Vagina (tissue), 2 donors: Measurements from ENCODE around the gene NUDT2. TPM values are rescaled to one million over a fixed set of nuclear protein-coding genes. Genes with fewer than 3 reads are reported as not detected.

ENCODE experiments used
- DNase-seq, 2 donors: peaks; one replicate each; pipeline ENCODE4 v3.0.0-alpha.2; 2017; ENCODE audit errors: extremely low spot score in 2 of 2
- H3K27ac ChIP-seq: fragments of 200-600 bp; sonication (generic); one replicate; pipeline ENCODE4 v1.5.1; 2019
- H3K27me3 ChIP-seq: fragments of 200-600 bp; sonication (generic); one replicate; pipeline ENCODE4 v1.5.1; 2019
- H3K36me3 ChIP-seq, 2 donors: fragments of 200-600 bp; sonication (generic); one replicate each; pipeline ENCODE4 v1.5.1; 2017 to 2019
- H3K4me1 ChIP-seq: fragments of 200-600 bp; sonication (generic); one replicate; pipeline ENCODE4 v1.5.1; 2019
- H3K4me3 ChIP-seq, 2 donors: fragments of 200-600 bp; sonication (generic); 1 replicate in 1 of 2; 2 replicates in 1 of 2; pipeline ENCODE4 v1.5.1; 2016 to 2019
- H3K9me3 ChIP-seq: fragments of 200-600 bp; sonication (generic); one replicate; pipeline ENCODE4 v1.5.1; 2019
- CTCF ChIP-seq, 3 experiments: fragments of 450-650 bp in 2 of 3; fragments of 200-600 bp in 1 of 3; sonication (generic) in 1 of 3; IDR thresholded peaks; one replicate each; pipeline ENCODE4 v1.5.1; 2017 to 2019; ENCODE audit warnings: antibody characterized with exemption in 3 of 3, mild to moderate bottlenecking in 2 of 3, moderate library complexity in 2 of 3
- POLR2A ChIP-seq, 2 donors: fragments of 450-650 bp; IDR thresholded peaks; one replicate each; pipeline ENCODE4 v1.6.1; 2017; ENCODE audit warnings: antibody characterized with exemption in 2 of 2, mild to moderate bottlenecking in 2 of 2, moderate library complexity in 2 of 2
- POLR2AphosphoS5 ChIP-seq, 2 donors: sonication (generic); formaldehyde crosslinking; IDR thresholded peaks; one replicate each; pipeline ENCODE4 v1.9.0; 2017; ENCODE audit warnings: antibody characterized with exemption in 2 of 2, mild to moderate bottlenecking in 2 of 2, low read depth in 1 of 2; ENCODE audit not compliant: insufficient read depth in 1 of 2
- intact Hi-C: fragments of 100-400 bp; cut with DNase I; formaldehyde crosslinking; loops from one replicate; pipeline ENCODE4 v1.15.1; 2023
- total RNA-seq: library from RNA; depleted of rRNA; stranded (reverse); fragments of >200 nt; gene quantifications from one replicate; pipeline ENCODE4 v1.2.3, GENCODE V29; 2016

The NUDT2 gene
- total RNA-seq, 1 donor from 2014 or later, result 18.4 TPM

- no peak for TF ChIP-seq CTCF (IDR thresholded peaks at IDR 0.05)
- TF ChIP-seq POLR2AphosphoS5 (IDR thresholded peaks at IDR 0.05; ENCODE audit: insufficient read depth in 1 of 2, low read depth in 1 of 2), result no peak
- TF ChIP-seq POLR2A (IDR thresholded peaks at IDR 0.05), result no peak
- Histone ChIP-seq H3K27me3 (no peaks in the 10 kb centered on the region), H3K4me3 (no peak overlapping the region), H3K27ac (no peak overlapping the region), H3K36me3 (no peaks in the 10 kb centered on the region), H3K9me3 (no peaks in the 10 kb centered on the region), H3K4me1 (peaks cover 29% of the 10 kb centered on the region)
- intact Hi-C loops, result no loop called here
- DNase-seq, result no peak
These were observed 1.8 kb downstream of the NUDT2 start for GRCh38 chr9:34331196-34331595.

GRCh38 chr9:34332076-34332964 lies 3.0 kb downstream of the NUDT2 start:
- no peak overlapping the region for H3K4me3 ChIP-seq
- no peaks in the 10 kb centered on the region for H3K9me3 ChIP-seq
- intact Hi-C loops, result no loop called here
- no peaks in the 10 kb centered on the region for H3K27me3 ChIP-seq
- H3K27ac ChIP-seq, result no peak overlapping the region
- TF ChIP-seq CTCF (IDR thresholded peaks at IDR 0.05) (peak in 1 of 3 experiments; percentile 33), POLR2AphosphoS5 (IDR thresholded peaks at IDR 0.05; ENCODE audit: insufficient read depth in 1 of 2, low read depth in 1 of 2) (no peak)
- H3K4me1 ChIP-seq, result peaks cover 29% of the 10 kb centered on the region
- H3K36me3 ChIP-seq, result no peaks in the 10 kb centered on the region
- no peak for DNase-seq

GRCh38 chr9:34333836-34334235 lies 4.5 kb downstream of the NUDT2 start:
- peaks cover 20% of the 10 kb centered on the region for H3K4me1 ChIP-seq
- H3K4me3 ChIP-seq, result no peak overlapping the region
- DNase-seq, result no peak
- H3K36me3 ChIP-seq, result peaks cover 0 to 4% of the 10 kb centered on the region in 2 donors
- H3K27ac ChIP-seq, result no peak overlapping the region
- no peaks in the 10 kb centered on the region for H3K27me3 ChIP-seq
- TF ChIP-seq POLR2AphosphoS5 (IDR thresholded peaks at IDR 0.05; ENCODE audit: insufficient read depth in 1 of 2, low read depth in 1 of 2), result no peak
- TF ChIP-seq POLR2A (IDR thresholded peaks at IDR 0.05), result no peak
- no peak for TF ChIP-seq CTCF (IDR thresholded peaks at IDR 0.05)
- intact Hi-C loops, result no loop called here
- H3K9me3 ChIP-seq, result no peaks in the 10 kb centered on the region

- intact Hi-C loops, result no loop called here
- DNase-seq, result no peak
- H3K27me3 ChIP-seq, result no peaks in the 10 kb centered on the region
- H3K9me3 ChIP-seq, result no peaks in the 10 kb centered on the region
- peaks cover 20% of the 10 kb centered on the region for H3K4me1 ChIP-seq
- no peak overlapping the region for H3K27ac ChIP-seq
- no peak overlapping the region for H3K4me3 ChIP-seq
- no peak for TF ChIP-seq CTCF (IDR thresholded peaks at IDR 0.05)
- no peak for TF ChIP-seq POLR2AphosphoS5 (IDR thresholded peaks at IDR 0.05; ENCODE audit: insufficient read depth in 1 of 2, low read depth in 1 of 2)
- TF ChIP-seq POLR2A (IDR thresholded peaks at IDR 0.05), result no peak
- peaks cover 0 to 9% of the 10 kb centered on the region in 2 donors for H3K36me3 ChIP-seq
These were observed 5.0 kb downstream of the NUDT2 start for GRCh38 chr9:34334337-34334824.

- H3K4me3 ChIP-seq, result no peak overlapping the region
- TF ChIP-seq POLR2A (IDR thresholded peaks at IDR 0.05) (no peak), POLR2AphosphoS5 (IDR thresholded peaks at IDR 0.05; ENCODE audit: insufficient read depth in 1 of 2, low read depth in 1 of 2) (no peak), CTCF (IDR thresholded peaks at IDR 0.05) (no peak)
- H3K9me3 ChIP-seq, result no peaks in the 10 kb centered on the region
- intact Hi-C loops, result no loop called here
- H3K36me3 ChIP-seq, result peaks cover 0 to 15% of the 10 kb centered on the region in 2 donors
- H3K4me1 ChIP-seq, result peaks cover 19% of the 10 kb centered on the region
- H3K27me3 ChIP-seq, result no peaks in the 10 kb centered on the region
- H3K27ac ChIP-seq, result no peak overlapping the region
- no peak for DNase-seq
These were observed 5.5 kb downstream of the NUDT2 start for GRCh38 chr9:34334916-34335315.
